Measurements from ENCODE around the gene ERCC2. TPM values are rescaled to one million over a fixed set of nuclear protein-coding genes. Genes with fewer than 3 reads are reported as not detected.

Gene ERCC2
- total and polyA plus RNA-seq, 2 of the 8 experiments (the other 6 are each of a cell fraction or from before 2014, with no cell fraction given) = 107 to 117 TPM

GRCh38 chr19:45358213-45358792 is 12.1 kb downstream of the ERCC2 start:
- H3K4ac ChIP-seq (replicated peaks; ENCODE audit: insufficient read length, low read depth, low read length) = no peak overlapping the region
- peaks cover 0 to 27% of the 10 kb centered on the region in 2 experiments for H4K20me1 ChIP-seq (replicated peaks in 1 of 2; ENCODE audit: control insufficient read depth in 1 of 2, insufficient read depth in 2 of 2, low read length in 2 of 2)
- no peak overlapping the region for H3K4me2 ChIP-seq (ENCODE audit: insufficient read depth in 1 of 2, low read depth in 2 of 2, low read length in 2 of 2)
- no peaks in the 10 kb centered on the region for H3K9me3 ChIP-seq (ENCODE audit: insufficient read depth in 2 of 2, low read depth in 1 of 2, low read length in 1 of 2)
- no peak for FAIRE-seq
- H3K79me2 ChIP-seq (ENCODE audit: control insufficient read depth in 1 of 2, insufficient read depth in 2 of 2, low read length in 2 of 2) = no peaks in the 10 kb centered on the region
- 91% methylated on average over 12 of the region's 12 CpGs; no CpG with 5 or more reads in 1 of the 2 experiments for WGBS, 2 experiments (ENCODE audit: extremely low coverage in 1 of 2, insufficient coverage in 1 of 2, insufficient read length in 1 of 2, insufficient replicate concordance in 2 of 2, low coverage in 1 of 2, low lambda C conversion rate in 2 of 2, missing lambda C conversion rate in 1 of 2)
- no peaks in the 10 kb centered on the region for H3K4me1 ChIP-seq (replicated peaks in 1 of 4; ENCODE audit: control insufficient read depth in 3 of 4, insufficient read depth in 4 of 4, low read length in 3 of 4)
- H2BK20ac ChIP-seq (ENCODE audit: low read length) = no peak overlapping the region
- H3K36me3 ChIP-seq (ENCODE audit: control insufficient read depth in 2 of 4, insufficient read depth in 4 of 4, low read length in 3 of 4) = peaks cover 20 to 71% (median 50%) of the 10 kb centered on the region in 4 experiments
- H4K8ac ChIP-seq (ENCODE audit: extremely low read depth, insufficient read depth, low read length) = no peak overlapping the region
- H3K27me3 ChIP-seq (replicated peaks in 1 of 4; ENCODE audit: control insufficient read depth in 3 of 4, extremely low read depth in 1 of 4, insufficient read depth in 3 of 4, low read length in 3 of 4) = no peaks in the 10 kb centered on the region
- H3K18ac ChIP-seq (ENCODE audit: extremely low read depth, low read length) = no peak overlapping the region
- H3K27ac ChIP-seq (ENCODE audit: low read depth, low read length) = no peak overlapping the region
- no peak overlapping the region for H2BK120ac ChIP-seq (replicated peaks; ENCODE audit: low read depth, low read length)
- no peak overlapping the region for H2BK12ac ChIP-seq (ENCODE audit: low read depth, low read length)
- no peak overlapping the region for H3K4me3 ChIP-seq (ENCODE audit: extremely low read depth in 1 of 4, insufficient read depth in 2 of 4, low read depth in 3 of 4, low read length in 4 of 4)
- no peak overlapping the region for H2AFZ ChIP-seq (ENCODE audit: low read length)
- H3K23me2 ChIP-seq (ENCODE audit: low read depth, low read length) = no peaks in the 10 kb centered on the region
- DNase-seq (ENCODE audit: low read depth in 1 of 2, low spot score in 2 of 2) = no peak
- no peak overlapping the region for H2BK15ac ChIP-seq (ENCODE audit: low read length)
- no peak overlapping the region for H3K56ac ChIP-seq (replicated peaks; ENCODE audit: insufficient read length, low read depth, low read length)
- H3K9ac ChIP-seq (replicated peaks in 1 of 4; ENCODE audit: extremely low read depth in 1 of 4, low read depth in 3 of 4, low read length in 3 of 4) = no peak overlapping the region
- no peak overlapping the region for H2BK5ac ChIP-seq (ENCODE audit: low read depth, low read length)
- ChIA-PET CTCF (ENCODE audit: partially characterized antibody) (interaction anchor here (1.3 kb wide), 1 partner anchor 14 kb away, joined by 3 read pairs; no protein-coding TSS in a partner anchor), POLR2A (ENCODE audit: partially characterized antibody) (interaction anchor here (0.9 to 4.9 kb wide), 5 partner anchors 8 to 52 kb away, joined by 3 to 25 read pairs (median 5); partner anchors contain the start of gene ERCC2)
- H3K79me1 ChIP-seq (ENCODE audit: low read depth, low read length) = peaks cover 6% of the 10 kb centered on the region; the same call in 1 of the 2 replicates
- no peak overlapping the region for H4K91ac ChIP-seq (replicated peaks; ENCODE audit: insufficient read length, low read length)
- H4K5ac ChIP-seq (ENCODE audit: insufficient read length, low read depth, low read length) = no peak overlapping the region
- no peak overlapping the region for H3K14ac ChIP-seq (ENCODE audit: insufficient read length)
- no peak overlapping the region for H2AK5ac ChIP-seq (ENCODE audit: low read depth, low read length)
- H3K23ac ChIP-seq (ENCODE audit: insufficient read length) = no peak overlapping the region
- TF ChIP-seq SIX5 (IDR thresholded peaks at IDR 0.05; ENCODE audit: low read depth, low read length) (no peak), EGR1 (IDR thresholded peaks at IDR 0.05; ENCODE audit: borderline replicate concordance, low read depth, low read length) (no peak), ZNF274 (IDR thresholded peaks at IDR 0.05; ENCODE audit: borderline replicate concordance, extremely low read depth, low read length) (no peak), RFX5 (IDR thresholded peaks at IDR 0.05; ENCODE audit: borderline replicate concordance, low read depth, low read length) (no peak), TBP (IDR thresholded peaks at IDR 0.05; ENCODE audit: low read depth, low read length) (no peak), MAX (IDR thresholded peaks at IDR 0.05) (no peak), USF2 (IDR thresholded peaks at IDR 0.05; ENCODE audit: low read length) (no peak), GTF2F1 (IDR thresholded peaks at IDR 0.05; ENCODE audit: borderline replicate concordance, low read depth, low read length) (no peak), TEAD4 (IDR thresholded peaks at IDR 0.05; ENCODE audit: low read depth, low read length) (no peak), TAF1 (IDR thresholded peaks at IDR 0.05; ENCODE audit: low read depth, low read length) (no peak), CBX8 (IDR thresholded peaks at IDR 0.05; ENCODE audit: borderline replicate concordance, low read depth, low read length) (no peak), PHF8 (conservative IDR thresholded peaks at IDR 0.05; ENCODE audit: low read depth, low read length) (no peak), SUZ12 (IDR thresholded peaks at IDR 0.05; ENCODE audit: low read length) (no peak)
